Epithelial cell of proximal tubule (primary cell): ENCODE measurements around the gene STUB1. TPM values are rescaled to one million over a fixed set of nuclear protein-coding genes. Genes with fewer than 3 reads are reported as not detected.
"Not testable (repeated sequence)": the region's sequence is repeated elsewhere in the genome, so short reads cannot be mapped to it uniquely, and the experiment has no call there.

Experiments used
- DNase-seq: peaks from one replicate; pipeline ENCODE4 v3.0.0-alpha.2; 2011; ENCODE audit warnings: low read depth
- H3K4me3 ChIP-seq: 2 replicates; pipeline ENCODE4 v1.5.1; 2011; ENCODE audit warnings: low read depth, mild to moderate bottlenecking, low read length
- CTCF ChIP-seq: conservative IDR thresholded peaks from 2 replicates; pipeline ENCODE4 v1.5.1; 2012; ENCODE audit warnings: low read depth, mild to moderate bottlenecking, low read length
- total RNA-seq: library from RNA; depleted of rRNA; stranded (reverse); fragments of >200 nt; gene quantifications from 2 replicates; pipeline ENCODE4 v1.2.3, GENCODE V29; 2015

STUB1 gene
- total RNA-seq, 1 donor from 2014 or later: 158 TPM

GRCh38 chr16:711084-711483, 30.9 kb downstream of the STUB1 start:
- no peak for DNase-seq
- TF ChIP-seq CTCF: no peak
- H3K4me3 ChIP-seq: no peak overlapping the region

GRCh38 chr16:711548-712320, 31.5 kb downstream of the STUB1 start:
- TF ChIP-seq CTCF: peak; percentile 78
- no peak for DNase-seq
- H3K4me3 ChIP-seq: no peak overlapping the region

GRCh38 chr16:712740-713250, 32.6 kb downstream of the STUB1 start:
- DNase-seq: peak; percentile 98
- H3K4me3 ChIP-seq: not testable (repeated sequence)
- TF ChIP-seq CTCF: peak; percentile 57

- TF ChIP-seq CTCF: no peak
- peak overlapping the region; percentile 50 for H3K4me3 ChIP-seq
- no peak for DNase-seq
Observed at GRCh38 chr16:714079-714478, 33.9 kb downstream of the STUB1 start.

- no peak for TF ChIP-seq CTCF
- H3K4me3 ChIP-seq: peak within 1 kb of the TSS; percentile 69
- no peak for DNase-seq
Observed at GRCh38 chr16:714558-715476, 34.6 kb downstream of the STUB1 start, which contains the start of gene METRN. METRN (plus strand) TSS chr16:715118; CDS start chr16:715290, 172 bp downstream.

GRCh38 chr16:715477-716199, 35.4 kb downstream of the STUB1 start:
- TF ChIP-seq CTCF: peak; percentile 14
- peak overlapping the region; percentile 69 for H3K4me3 ChIP-seq
- DNase-seq: no peak
